HT-29 (cell line): ENCODE measurements around the gene LMOD1. TPM values are rescaled to one million over a fixed set of nuclear protein-coding genes. Genes with fewer than 3 reads are reported as not detected.

Experiments
- DNase-seq: peaks from one replicate; pipeline ENCODE4 v3.0.0-alpha.2; 2015; ENCODE audit warnings: low spot score
- total RNA-seq: library from RNA; depleted of rRNA; stranded (reverse); fragments of >200 nt; shearing (Covaris generic); gene quantifications from 2 replicates; pipeline ENCODE4 v1.2.3, GENCODE V29; 2014

Gene LMOD1
- total RNA-seq, 1 experiment from 2014 or later = not detected

DNA sequence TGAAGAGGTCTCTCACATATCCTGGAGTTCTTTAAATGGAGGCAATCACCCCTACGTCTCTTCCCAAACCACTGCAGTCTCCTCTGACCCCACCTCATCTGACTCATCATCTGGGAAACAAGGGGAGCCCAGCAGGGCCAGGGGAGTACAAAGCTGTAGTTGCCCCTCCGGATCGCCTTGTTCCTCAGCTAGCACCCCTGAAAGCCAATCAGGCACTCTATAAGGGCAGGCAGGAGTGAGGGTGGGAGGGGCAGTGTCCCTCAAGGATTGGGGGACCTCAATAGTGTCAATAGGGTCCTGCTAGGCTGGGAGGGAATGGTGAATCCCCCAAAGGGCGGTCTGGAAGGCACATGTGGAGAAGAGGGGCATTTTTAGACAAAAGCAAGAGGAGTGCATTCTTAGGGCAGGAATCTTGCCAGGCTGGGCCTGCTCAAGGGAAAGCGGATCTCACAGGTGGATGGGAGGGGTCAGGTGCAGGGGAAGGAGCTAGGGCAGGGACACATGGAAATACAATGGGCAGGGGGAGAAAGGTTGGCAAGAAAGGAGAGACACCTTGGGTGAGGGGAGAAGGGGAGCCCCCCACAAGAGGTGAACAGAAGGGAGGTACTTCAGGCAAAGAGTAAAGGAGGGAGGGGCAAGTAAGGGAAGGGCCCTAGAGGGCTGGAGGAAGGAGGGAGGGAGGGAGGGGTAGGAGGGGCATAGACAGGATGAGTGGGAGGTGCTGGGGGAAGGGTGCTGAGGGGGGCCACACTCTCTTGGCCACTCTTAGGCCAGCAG lies 51.8 kb downstream of the LMOD1 start:
- no peak for DNase-seq

- DNase-seq = no peak
These were observed 52.9 kb downstream of the LMOD1 start for GRCh38 chr1:201893431-201893830.

GRCh38 chr1:201892211-201892610 lies 54.1 kb downstream of the LMOD1 start:
- no peak for DNase-seq

DNA sequence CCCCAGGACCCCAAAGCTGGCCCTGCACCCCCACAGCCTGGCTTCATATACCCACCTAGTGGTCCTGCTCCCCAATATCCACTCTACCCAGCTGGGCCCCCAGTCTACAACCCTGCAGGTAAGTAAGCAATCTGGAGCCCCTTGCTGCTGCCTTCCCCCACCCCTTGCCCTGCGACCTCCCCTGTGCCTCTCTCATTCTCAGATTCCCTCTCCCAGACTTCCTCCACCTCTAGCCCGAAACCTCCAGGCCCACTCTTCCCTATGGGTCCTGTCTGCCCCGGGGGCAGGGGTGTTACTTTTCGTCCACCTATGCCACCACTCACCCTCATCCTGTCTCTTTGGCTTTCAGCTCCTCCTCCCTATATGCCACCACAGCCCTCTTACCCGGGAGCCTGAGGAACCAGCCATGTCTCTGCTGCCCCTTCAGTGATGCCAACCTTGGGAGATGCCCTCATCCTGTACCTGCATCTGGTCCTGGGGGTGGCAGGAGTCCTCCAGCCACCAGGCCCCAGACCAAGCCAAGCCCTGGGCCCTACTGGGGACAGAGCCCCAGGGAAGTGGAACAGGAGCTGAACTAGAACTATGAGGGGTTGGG lies 54.8 kb downstream of the LMOD1 start:
- no peak for DNase-seq

GRCh38 chr1:201890806-201891450 lies 55.4 kb downstream of the LMOD1 start:
- DNase-seq = no peak

DNA sequence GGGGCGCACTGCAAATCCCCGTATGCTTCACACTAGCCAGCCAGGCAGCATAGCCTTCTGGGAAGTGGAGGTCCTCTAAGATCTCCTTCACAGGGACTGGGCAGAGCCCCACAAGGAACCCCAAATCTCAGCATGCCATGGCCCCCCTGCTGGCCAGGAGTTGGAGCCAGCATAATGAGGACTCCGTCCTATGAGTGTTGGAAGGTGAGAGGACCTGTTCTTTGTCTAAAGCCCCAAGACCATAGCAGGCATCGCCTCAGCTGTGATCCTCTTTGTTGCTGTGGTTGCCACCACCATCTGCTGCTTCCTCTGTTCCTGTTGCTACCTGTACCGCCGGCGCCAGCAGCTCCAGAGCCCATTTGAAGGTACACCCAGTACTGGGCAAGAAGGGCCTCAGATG lies 56.1 kb downstream of the LMOD1 start:
- no peak for DNase-seq

GRCh38 chr1:201889090-201889968 lies 57.0 kb downstream of the LMOD1 start:
- no peak for DNase-seq

GRCh38 chr1:201888282-201889089 lies 57.9 kb downstream of the LMOD1 start, which contains the start of gene SHISA4:
TSS of gene SHISA4 (plus strand) at chr1:201888898. CDS start at chr1:201888995, 97 bp downstream.
- peak; percentile 67 for DNase-seq

DNA sequence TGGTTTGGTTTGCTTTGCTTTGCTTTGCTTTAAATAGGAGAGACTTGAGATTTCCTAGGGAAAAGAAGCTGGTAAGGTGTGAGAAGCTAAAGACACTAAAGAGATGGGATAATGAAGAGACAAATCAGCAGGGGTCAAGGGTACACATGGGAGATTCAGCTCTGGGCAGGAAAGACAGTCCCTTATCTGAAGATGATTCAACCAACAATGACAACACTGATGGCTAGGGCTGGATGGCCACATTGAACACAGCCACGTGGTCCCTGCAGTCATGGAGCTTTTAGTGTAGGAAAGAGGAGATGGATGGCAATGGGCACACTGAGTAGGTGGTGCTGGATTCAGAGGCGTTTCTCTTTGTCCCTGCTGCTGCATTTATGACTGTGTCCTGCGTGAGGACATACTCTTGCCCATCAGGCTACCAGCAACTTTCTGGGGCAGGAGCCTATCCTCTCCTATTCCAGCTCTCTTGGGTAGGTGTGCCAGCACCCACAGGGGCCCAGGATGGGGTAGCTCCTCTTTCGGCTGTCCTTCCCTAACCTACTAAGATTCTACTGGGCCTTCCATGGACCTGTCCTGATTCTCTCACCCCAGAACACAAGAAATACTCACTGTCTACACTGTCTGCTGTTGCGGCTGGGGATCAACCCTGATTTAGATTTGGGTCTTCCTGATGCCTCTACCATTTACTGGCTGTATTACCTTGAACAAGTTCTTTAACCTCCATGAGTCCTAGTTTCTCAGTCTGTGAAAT lies 59.1 kb downstream of the LMOD1 start:
- DNase-seq = no peak

DNA sequence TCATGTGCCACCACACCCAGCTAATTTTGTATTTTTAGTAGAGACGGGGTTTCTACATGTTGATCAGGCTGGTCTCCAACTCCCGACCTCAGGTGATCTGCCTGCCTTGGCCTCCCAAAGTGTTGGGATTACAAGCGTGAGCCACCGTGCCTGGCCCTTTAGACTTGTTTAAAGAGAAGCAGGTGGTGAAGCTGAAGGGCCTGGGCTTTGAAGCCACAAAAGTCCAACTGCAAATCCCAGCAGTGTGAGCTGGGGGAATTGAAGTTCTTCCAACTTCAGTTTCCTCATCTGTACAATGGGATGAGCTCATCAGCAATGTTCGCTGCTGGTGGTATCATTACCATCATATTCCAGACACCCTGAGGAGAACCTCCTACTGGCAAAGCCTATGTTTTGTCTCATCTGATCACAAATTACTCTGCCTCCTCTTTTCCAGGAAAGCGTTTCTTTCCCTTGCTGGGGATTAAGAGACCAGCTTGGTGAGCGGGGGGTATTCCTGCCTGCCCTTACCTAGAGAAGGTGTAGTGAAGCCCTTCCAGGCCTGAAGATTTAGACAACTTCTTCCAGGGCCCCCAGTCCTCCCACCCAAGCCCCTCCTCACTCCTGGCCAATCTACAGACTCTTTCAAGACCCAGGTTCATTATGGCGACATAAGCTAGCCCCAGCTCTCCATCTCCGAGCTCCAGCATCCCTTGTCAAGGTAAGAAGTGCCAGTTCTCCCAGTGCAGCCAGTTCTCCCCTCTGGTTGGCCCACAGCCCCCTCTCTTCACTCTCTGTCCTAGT lies 60.1 kb downstream of the LMOD1 start:
- DNase-seq = no peak

DNA sequence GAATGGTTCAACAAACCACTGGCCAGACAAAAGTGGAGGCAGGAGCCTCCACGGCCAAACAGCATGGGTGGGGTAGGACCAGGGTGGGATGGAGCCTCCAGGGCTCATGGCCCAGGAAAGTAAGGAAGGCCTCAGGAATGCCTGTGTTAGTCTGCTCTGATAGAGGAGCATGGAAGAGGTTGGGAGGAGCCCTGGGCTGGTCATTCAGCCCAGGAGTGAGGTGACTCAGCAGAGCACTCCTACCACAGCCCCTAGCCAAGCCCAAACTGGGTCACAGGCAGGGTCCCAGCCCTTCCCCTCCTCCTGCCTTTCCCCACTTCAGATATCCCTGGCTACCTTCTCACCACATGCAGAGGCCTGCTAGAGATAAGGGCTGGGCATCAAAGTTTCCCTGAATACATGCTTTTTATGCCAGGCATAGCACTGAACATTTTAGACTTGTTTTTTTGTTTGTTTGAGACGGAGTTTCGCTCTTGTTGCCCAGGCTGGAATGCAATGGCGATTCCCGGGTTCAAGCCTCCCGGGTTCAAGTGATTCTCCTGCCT lies 60.7 kb downstream of the LMOD1 start:
- peak; percentile 17 for DNase-seq

DNA sequence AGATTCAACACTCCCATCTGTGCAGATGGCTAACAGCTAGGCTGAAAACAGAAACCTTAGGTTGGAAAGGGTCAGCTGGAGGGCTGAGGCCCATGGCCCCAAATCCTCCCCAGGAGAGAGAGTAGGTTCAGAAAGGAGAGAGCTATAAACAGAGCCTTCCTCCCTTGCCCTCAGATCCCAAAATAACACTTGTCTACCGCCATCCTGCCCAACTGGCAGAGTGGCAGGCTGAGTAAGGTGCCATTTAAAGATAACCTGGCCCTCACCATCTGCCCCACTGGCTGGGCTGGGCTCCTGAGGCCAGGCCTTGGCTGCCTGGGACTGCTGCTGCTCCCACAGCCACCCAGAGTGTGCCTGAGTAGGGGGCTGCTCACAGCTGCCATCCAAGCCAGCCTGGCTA lies 61.9 kb downstream of the LMOD1 start:
- DNase-seq = no peak

- DNase-seq = no peak
These were observed 62.6 kb downstream of the LMOD1 start for GRCh38 chr1:201883786-201884185.

DNA sequence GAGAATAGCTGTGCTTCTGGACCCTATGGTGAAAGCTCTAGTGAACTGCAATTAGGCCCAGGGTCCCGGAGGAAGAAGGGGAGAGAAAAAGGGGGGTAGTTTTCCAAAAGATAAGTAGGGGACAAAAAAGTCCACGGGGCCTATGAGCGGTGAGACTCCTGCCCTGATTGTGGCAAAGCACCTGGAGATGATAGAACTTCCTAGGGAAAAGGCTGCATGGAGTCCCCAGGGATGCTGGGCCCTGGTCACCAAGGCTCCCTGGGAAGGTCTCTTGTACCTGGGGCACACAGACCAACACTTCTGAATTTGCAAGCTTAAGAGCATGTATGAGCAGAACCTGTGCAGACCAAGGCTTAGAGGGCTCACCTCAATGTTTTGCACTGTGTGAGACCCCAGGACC lies 63.1 kb downstream of the LMOD1 start:
- DNase-seq = no peak

DNA sequence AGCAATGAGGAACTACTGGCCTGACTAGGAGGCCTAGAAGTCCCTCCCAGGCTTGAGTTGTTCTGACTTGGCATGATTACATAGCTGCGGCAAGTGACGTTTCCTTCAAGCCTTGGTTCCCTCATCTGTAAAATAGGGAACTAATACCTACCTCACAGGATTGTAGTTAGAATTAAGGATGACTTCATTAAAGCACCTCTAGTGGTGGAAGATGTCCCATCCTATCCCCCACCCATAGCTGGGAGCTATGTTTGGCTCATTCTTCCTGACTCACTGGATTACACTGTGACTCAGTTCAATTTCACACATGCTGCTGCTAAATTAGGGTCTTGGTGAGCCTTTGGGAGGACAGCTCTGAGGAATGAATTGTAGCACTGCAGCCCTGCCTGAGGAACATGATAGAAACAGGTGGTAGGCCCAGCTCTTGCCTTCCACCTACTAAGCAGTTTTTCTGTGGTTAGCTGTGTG lies 63.6 kb downstream of the LMOD1 start:
- DNase-seq = no peak

DNA sequence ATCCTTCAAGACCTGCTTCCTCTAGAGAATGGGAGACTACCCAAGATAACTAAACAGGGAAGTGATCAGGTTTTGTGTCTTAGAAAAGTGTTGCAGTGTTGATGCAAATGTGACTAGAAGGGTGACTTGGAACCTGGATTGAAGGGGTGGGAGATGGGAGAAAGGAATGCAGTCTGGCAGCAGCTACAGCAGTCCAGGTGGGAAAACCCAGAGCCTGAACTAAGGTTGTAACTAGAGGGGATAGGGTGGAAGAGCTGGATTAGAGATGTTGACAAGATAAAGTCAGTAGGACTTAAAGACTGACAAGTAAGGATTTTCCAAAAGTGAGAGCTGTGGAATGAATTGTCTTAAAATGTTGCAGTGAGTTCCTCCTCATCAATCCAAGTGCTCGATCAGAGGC lies 64.7 kb downstream of the LMOD1 start:
- DNase-seq = no peak

DNA sequence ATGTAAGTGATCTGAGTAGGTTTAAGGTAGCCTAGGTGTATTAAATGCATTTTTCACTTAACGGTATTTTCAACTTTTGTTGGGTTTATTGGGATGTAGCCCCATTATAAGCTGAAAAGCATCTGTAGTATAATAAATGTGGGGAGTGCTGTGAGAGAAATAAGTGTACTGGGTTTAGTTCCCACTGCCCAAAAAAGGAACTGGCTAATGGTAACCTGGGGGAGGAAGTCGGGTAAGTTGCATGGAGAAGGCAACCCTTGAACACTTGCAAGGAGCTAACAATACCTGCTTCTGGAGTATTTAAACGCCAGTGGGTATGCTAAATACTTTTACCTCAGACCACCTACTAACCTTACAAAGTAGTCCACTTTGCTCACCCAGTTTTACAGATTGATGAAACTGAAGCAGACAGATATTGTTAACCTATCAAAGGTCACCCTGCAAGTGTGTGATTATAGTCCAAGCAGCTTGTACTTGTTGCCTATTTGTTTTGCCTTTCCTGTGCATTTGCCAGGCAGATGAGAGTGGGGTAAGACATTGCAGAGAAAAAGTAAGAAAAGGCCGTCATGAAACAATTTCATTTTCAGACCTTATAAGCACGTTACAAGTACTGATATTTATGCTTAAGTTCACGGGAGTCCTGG lies 65.3 kb downstream of the LMOD1 start:
- no peak for DNase-seq

DNA sequence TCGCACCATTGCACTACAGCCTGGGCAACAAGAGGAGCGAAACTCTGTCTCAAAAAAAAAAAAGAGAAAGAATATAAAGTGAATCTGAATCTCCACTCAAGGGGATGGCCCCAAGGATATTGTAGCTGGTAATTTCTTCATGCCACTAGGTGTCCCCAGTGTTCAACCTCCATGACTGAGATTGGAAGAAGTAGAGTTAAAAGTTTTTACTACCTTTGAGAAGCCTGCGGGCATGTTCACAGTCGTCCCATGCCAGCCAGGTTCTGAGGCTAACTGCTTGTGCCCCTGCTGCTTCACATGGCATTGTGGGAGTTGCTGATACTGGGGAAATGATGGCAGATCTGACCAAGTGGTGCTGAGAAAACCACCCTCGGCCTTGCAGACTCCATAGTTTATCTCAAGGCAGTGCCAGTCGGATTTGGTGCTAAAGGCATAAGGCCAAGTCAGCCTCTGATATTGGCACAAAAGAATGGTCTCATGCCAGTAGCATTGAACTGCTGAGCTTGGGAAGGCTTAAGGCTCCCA lies 68.4 kb downstream of the LMOD1 start:
- DNase-seq = peak; percentile 58
